DOHH2 (cell line): Measurements from ENCODE around the gene SPATA13.

Experiments
- H3F3A ChIP-seq: fragments of 200-600 bp; sonication (generic), shearing (Covaris generic); 2 replicates; pipeline ENCODE4 v1.6.0; 2016; ENCODE audit warnings: antibody characterized with exemption, mild to moderate bottlenecking; ENCODE audit not compliant: control insufficient read depth, insufficient read depth
- H3K27ac ChIP-seq: fragments of 200-600 bp; sonication (generic); 2 replicates; pipeline ENCODE4 v1.5.1; 2014; ENCODE audit warnings: low read depth, mild to moderate bottlenecking, low read length, moderate library complexity
- H3K27me3 ChIP-seq: fragments of 200-600 bp; sonication (generic); 2 replicates; pipeline ENCODE4 v1.6.1; 2014; ENCODE audit warnings: mild to moderate bottlenecking, low read length, mixed read lengths; ENCODE audit not compliant: control insufficient read depth
- H3K36me3 ChIP-seq: fragments of 200-600 bp; sonication (generic); 2 replicates; pipeline ENCODE4 v1.6.1; 2014; ENCODE audit warnings: mild to moderate bottlenecking, low read length, moderate library complexity, mixed read lengths; ENCODE audit not compliant: control insufficient read depth
- H3K4me1 ChIP-seq: fragments of 200-600 bp; sonication (generic); 2 replicates; pipeline ENCODE4 v1.6.1; 2014; ENCODE audit warnings: mild to moderate bottlenecking, low read length, mixed read lengths; ENCODE audit not compliant: control insufficient read depth
- H3K4me2 ChIP-seq: fragments of 200-600 bp; sonication (generic); 2 replicates; pipeline ENCODE4 v1.6.0; 2014; ENCODE audit warnings: mild to moderate bottlenecking, low read length, moderate library complexity
- H3K4me3 ChIP-seq: fragments of 200-600 bp; sonication (generic); 2 replicates; pipeline ENCODE4 v1.5.1; 2014; ENCODE audit warnings: mild to moderate bottlenecking, low read length, mixed read lengths
- H3K79me2 ChIP-seq: fragments of 200-600 bp; sonication (generic); 2 replicates; pipeline ENCODE4 v1.6.1; 2014; ENCODE audit warnings: mild to moderate bottlenecking, low read length, mixed read lengths; ENCODE audit not compliant: control insufficient read depth
- H3K9me2 ChIP-seq: fragments of 200-600 bp; sonication (generic); replicated peaks from 2 replicates; pipeline ENCODE4 v1.6.1; 2014; ENCODE audit warnings: mild to moderate bottlenecking, low read length, mixed read lengths; ENCODE audit not compliant: control insufficient read depth
- H3K9me3 ChIP-seq: fragments of 200-600 bp; sonication (generic); 2 replicates; pipeline ENCODE4 v1.6.1; 2014; ENCODE audit warnings: antibody characterized with exemption, low read length, mixed read lengths; ENCODE audit not compliant: control insufficient read depth, insufficient read depth
- H4K20me1 ChIP-seq: fragments of 200-600 bp; sonication (generic); 2 replicates; pipeline ENCODE4 v1.6.0; 2014; ENCODE audit warnings: low read depth, mild to moderate bottlenecking, antibody characterized with exemption, low read length, moderate library complexity; ENCODE audit not compliant: control insufficient read depth, insufficient read depth
- CTCF ChIP-seq: fragments of 200-600 bp; sonication (generic); IDR thresholded peaks from one replicate; pipeline ENCODE4 v1.5.1; 2014; ENCODE audit warnings: antibody characterized with exemption, mild to moderate bottlenecking, low read depth, low read length; ENCODE audit not compliant: poor library complexity, severe bottlenecking
- EZH2phosphoT487 ChIP-seq: fragments of 200-600 bp; sonication (generic); IDR thresholded peaks from 2 replicates; pipeline ENCODE4 v1.6.1; 2017; ENCODE audit warnings: borderline replicate concordance, mild to moderate bottlenecking, antibody characterized with exemption, low read length, moderate library complexity, mixed read lengths

Gene SPATA13

GRCh38 chr13:24192057-24192810 lies 31.7 kb downstream of the SPATA13 start:
- Histone ChIP-seq H3K79me2 (peaks cover 18% of the 10 kb centered on the region; the same call in 1 of the 2 replicates), H3K9me3 (no peaks in the 10 kb centered on the region), H3K27ac (no peak overlapping the region), H3K4me3 (no peak overlapping the region), H3F3A (0 out of 2 replicates have a peak, but pooled peaks cover 3% of the 10 kb centered on the region), H3K9me2 (no peaks in the 10 kb centered on the region), H3K27me3 (no peaks in the 10 kb centered on the region), H3K36me3 (no peaks in the 10 kb centered on the region), H3K4me2 (no peak overlapping the region), H3K4me1 (peaks cover 14% of the 10 kb centered on the region), H4K20me1 (no peaks in the 10 kb centered on the region)
- TF ChIP-seq EZH2phosphoT487 (no peak), CTCF (no peak)

- Histone ChIP-seq H3K9me3 (no peaks in the 10 kb centered on the region), H3K4me3 (no peak overlapping the region), H3F3A (0 out of 2 replicates have a peak, but pooled peaks cover 4% of the 10 kb centered on the region), H3K4me1 (peaks cover 20% of the 10 kb centered on the region), H3K27me3 (no peaks in the 10 kb centered on the region), H3K36me3 (no peaks in the 10 kb centered on the region), H3K4me2 (no peak overlapping the region), H3K9me2 (no peaks in the 10 kb centered on the region), H3K79me2 (peaks cover 23% of the 10 kb centered on the region; the same call in 1 of the 2 replicates), H4K20me1 (no peaks in the 10 kb centered on the region), H3K27ac (no peak overlapping the region)
- TF ChIP-seq CTCF (no peak), EZH2phosphoT487 (no peak)
These were observed 32.3 kb downstream of the SPATA13 start for GRCh38 chr13:24192811-24193162.

GRCh38 chr13:24194447-24194846 lies 33.9 kb downstream of the SPATA13 start:
- Histone ChIP-seq H3K79me2 (peaks cover 31% of the 10 kb centered on the region; the same call in 1 of the 2 replicates), H3K4me1 (peaks cover 27% of the 10 kb centered on the region), H3K9me3 (no peaks in the 10 kb centered on the region), H3K36me3 (no peaks in the 10 kb centered on the region), H3K27ac (no peak overlapping the region), H3F3A (0 out of 2 replicates have a peak, but pooled peaks cover 4% of the 10 kb centered on the region), H4K20me1 (no peaks in the 10 kb centered on the region), H3K9me2 (no peaks in the 10 kb centered on the region), H3K27me3 (no peaks in the 10 kb centered on the region), H3K4me3 (no peak overlapping the region), H3K4me2 (no peak overlapping the region)
- TF ChIP-seq EZH2phosphoT487 (no peak), CTCF (no peak)
